Activated naive CD4-positive, alpha-beta T cell (primary cell): ENCODE measurements around the gene MIOX.

Experiments
- DNase-seq, 4 experiments: peaks; one replicate each; lab custom pipeline; 2025; lab: John Stamatoyannopoulos, UW

Gene MIOX

DNA sequence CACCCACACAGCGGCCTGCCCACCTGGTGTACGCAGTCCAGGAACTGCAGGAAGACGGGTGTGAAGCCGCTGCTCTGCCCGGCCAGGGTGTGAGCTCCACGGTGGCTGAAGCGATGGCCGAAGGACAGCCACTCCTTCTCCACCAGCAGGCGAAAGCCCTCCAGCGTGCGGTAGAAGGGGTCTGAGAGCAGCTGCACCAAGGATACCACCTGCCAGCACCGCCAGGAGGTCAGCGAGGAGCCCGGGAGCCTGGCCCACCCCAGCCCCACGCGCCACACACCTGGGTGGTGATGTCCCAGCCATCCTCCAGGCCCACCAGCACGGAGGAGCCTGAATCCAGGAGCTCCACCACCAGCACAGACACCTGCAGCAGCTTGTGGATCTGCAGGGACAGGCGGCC lies 31.5 kb upstream of the MIOX start:
- no peak for DNase-seq

DNA sequence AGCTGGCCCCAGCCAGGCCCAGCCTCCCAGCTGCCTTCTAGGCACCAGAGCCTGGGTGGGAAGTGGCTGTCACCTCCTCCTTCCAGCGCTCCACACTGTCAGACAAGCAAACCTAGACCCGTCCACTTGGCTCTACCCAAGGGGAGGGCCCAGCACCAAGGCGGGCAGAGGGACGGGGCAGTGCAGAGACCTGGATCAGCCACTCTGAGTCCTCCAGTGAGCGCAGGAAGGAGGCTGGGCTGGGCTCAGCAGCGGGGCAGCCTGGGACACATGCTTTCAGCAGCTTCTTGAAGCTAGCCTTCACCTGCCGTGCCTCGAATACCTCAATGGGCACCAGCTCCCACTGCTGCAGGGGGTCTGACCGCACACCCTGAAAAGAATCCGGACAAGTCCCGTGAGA lies 30.6 kb upstream of the MIOX start:
- no peak for DNase-seq

DNA sequence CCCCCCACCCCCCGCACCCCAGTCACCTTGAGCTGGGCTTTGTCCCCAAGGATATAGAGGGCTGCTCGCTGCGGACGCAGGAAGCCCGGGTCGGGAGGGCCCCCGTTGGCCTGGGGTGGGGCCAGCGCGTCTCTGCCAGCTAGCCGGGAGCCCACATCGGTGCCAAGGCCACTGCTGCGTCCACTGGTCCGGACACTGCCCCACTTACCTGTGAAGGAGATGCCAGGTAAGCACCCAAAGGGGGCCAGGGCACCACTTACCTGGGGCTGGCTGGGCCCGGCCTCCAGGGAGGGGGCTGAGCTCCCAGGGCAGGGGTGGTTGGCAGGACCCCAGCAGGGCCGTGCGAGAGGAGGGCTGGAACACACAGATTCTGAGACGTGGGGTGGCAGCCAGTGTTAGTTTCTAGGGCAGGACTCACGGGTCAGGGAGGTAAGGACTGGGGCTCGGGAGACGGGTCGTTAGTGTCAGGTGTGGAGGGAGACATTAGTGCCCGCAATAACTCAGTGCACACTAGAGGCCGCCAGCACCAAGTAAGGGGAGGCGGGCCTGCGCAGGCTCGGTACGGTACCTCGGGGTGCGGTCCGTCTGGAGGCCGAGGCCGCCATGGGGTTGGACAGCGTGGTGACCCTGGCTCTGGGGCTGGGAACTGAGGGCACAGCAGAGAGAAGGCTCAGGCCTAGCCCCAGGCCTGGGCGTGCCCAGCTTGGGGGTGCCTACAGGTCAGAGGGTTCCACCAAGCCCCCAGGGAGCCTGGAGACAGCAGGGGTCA lies 30.0 kb upstream of the MIOX start:
- DNase-seq: peak in 1 of 4 experiments; percentile 12

DNA sequence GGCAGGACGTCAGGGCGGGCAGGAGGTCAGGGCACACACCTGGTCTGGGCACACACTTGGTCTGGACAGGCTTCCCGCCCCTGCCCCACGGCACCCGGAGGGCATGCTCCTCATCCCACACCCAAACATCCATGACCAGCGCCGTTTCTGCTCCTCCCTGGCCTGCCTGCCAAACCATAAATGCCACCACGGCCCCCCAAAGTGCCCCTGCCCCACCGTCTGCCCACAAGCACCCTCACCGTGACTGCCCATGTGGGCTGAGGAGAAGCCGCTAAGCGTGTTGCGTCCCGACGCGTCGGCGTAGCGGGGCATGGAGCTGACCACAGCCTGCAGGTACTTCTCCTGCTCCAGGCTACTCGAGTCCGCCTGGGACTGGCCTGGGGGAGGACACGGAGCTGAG lies 27.6 kb upstream of the MIOX start:
- DNase-seq: no peak

DNA sequence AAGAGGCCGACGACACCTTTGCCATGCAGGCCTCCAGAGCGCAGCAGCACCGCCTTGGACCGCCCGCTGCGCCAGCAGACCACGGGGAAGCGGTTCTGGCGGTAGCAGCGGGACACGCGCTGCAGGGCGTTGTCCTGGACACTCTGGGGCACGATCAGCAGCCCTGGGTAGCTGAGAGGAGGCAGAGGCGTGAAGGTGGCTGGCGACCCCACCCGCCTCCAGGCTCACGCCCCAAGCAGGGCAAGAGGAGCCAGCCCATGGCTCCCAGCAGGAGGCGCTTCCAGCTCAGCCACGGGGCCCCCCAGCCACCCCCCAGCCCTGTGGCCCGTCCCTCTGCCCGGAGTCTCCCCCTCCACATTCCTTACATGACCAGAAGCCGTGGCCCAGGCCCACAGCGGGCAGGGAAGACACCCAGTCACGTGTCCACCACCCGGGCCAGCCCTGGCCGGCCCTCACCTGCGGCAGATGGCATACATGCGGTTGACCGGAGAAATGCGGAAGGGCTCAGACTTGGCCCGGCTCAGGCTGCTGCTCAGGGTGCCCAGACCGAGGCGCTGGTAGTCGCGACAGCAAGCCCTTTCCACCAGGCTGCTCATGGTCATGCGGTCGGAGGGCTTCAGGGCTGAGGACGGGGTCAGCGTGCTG lies 27.0 kb upstream of the MIOX start:
- DNase-seq: no peak

DNA sequence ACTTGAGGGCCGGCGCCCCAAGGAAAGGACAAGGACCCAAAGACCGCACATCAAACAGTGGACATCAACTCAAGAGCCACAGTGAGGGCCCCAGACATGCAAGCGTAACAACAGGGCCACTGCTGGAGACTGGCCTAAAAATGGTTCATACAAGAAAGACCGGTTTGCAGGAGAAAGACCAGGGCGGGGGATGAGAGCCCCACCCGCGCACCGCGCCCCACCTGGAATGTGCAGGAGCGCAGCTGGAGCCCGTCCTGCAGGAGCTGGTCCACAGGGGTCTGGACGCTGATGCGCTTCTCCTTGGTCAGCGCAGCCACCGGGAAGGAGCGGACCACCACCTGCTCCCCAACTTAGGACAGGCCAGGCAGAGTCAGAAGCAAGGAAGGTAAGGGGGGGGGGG lies 25.7 kb upstream of the MIOX start:
- no peak for DNase-seq

DNA sequence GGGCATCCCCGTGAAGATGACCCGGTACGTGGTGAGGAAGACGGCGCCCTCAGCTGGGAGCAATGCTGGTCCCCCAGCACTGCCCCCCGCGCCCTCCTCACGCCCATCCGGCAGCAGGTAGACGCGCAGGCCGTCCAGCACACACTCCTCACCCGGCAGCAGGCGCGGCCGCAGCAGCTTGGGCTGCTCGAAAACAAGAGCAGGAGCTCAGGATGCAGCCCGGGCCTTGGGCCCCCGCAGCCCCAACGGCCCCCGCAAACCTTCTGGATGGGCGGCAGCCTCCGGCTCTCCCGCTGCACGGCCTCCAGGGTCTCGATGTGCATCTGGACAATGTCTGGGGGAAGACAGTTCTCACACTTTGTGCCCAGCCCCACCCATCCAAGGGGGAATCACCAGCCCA lies 25.1 kb upstream of the MIOX start:
- DNase-seq: no peak

DNA sequence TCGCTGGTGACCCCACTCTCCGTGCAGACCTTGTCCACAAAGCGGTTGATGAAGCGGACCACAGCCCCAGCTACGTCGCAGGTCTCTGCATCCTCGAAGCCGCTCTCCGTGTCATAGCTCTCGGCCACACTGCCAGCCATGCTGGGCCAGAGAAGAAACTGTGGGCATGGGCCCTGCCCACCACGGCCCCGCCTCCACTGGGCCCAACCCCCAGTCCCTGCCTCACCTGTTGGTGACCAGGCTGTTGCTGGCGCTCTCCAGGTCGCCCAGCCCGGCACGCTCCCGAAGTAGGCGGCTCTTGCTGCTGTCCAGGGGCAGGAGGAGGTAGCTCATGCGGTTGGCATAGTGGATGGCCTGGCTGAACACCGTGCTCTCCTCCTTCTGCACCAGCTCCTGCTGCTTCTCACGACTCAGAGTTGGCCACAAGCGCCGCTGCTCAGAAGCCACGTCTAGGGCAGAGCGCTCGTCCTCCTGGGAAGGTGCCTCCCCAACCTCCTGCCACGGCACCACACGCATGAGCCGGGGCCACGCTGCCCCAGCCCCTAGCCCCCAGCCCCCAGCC lies 24.6 kb upstream of the MIOX start:
- no peak for DNase-seq

DNA sequence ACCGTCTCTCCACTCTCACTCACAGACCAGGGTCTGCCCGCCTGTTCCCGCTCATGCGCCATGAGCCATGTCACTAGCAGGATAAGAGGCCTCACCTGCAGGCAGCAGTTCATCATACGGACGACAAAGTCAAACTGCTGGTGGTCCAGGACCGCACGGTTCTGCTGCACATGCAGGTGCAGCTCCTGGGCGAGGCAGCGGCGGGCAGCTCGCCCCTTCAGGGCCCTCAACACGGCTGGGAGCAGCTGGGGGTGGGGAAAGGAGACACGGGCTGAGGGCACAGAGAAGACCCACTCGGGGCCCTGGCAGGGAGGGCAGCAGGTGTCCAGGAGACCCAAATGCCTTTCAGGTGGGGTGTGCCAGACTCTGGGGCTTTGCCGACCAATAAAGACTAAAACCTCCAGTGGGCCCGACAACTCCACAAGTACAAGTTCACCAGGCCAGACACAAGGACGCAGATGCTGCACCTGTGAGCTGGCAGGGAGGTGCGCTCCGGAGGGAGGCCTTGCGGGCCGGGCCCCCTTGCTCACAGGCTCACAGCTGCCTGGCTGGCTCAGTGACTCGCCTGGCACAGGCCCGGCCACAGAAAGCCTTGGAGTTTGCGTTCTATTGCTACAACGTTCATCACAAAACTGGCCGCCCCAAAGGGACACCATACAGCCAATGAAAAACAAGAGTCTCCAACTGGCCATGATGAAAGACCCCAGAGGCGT lies 23.3 kb upstream of the MIOX start:
- DNase-seq: no peak

DNA sequence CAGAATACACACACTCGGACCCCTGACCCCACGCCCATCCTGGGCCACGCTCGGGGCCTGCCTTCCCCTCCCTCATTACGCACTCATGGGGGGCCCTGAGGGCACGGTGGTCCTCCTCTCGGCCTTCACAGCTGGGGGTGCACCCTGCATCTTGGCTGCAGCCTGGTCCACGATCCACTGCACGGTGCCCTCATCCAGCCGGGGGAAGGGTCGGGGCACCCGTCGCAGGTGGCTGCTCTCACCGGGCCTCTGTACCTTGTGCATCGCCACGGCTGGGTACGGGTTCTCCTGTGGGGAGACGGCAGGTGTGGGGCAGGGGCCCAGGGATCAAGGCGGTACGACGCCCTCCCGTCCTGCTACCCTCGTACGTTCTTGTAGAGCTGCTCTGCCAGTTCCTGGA lies 22.2 kb upstream of the MIOX start:
- DNase-seq: no peak

DNA sequence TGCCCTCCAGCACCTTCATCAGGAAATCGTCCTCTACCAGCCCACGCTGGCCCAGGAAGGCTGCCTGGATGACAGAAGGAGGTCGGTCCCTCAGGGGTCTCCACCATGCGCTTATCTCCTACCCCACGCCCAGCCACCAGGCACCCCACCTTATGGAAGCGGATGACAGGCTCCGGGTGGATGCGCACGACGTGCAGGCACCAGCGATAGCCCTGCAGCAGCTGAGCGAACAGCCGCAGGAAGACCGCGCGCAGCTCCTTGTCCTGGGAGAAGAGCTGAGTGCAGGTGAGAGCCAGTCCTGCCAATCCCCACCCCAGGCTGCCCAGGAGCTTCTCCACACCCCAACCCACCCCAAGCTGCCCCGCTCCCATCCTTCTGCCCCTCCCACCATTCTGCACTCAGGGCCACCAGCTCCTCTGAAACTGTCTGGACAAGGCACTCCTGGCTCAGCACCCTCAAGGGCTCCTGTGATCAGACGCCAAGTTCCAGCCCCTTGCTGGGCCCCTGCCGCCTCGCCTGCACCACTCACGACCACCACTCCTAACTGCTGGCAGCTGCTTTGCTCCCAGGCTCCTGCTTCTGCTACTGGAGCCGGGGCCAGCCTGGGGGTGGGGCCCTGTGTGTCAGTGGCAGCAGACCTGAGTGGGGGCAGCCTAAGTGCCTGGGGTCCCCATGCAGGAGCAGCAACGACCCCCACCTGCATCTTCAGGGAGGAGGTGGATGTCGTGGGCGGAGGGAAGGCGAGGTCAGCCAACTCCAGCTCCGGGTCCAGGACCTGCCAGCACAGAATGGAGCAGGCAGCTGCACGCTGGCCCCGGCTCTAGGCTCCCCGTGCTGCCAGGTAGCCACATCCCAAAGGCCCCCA lies 21.4 kb upstream of the MIOX start:
- DNase-seq: no peak

DNA sequence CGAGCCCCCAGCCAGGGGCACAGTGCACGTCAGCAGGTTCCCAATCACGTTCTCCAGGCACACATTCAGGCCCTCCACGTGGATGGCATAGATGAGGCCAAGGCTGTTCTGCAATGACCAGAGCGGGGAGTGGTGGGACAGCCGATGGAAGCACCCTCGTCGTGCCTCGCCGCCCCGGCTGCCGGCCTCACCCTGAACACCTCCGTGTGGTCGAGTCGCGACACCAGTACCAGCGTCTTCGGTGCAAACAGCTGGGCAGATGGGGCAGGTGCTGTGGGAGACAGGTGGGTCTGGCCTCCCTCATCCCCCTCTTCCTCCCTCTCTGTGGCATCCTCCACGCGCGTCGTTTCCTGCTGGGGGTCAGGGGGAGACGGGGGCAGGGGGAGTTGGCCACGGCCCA lies 19.3 kb upstream of the MIOX start:
- DNase-seq: no peak

DNA sequence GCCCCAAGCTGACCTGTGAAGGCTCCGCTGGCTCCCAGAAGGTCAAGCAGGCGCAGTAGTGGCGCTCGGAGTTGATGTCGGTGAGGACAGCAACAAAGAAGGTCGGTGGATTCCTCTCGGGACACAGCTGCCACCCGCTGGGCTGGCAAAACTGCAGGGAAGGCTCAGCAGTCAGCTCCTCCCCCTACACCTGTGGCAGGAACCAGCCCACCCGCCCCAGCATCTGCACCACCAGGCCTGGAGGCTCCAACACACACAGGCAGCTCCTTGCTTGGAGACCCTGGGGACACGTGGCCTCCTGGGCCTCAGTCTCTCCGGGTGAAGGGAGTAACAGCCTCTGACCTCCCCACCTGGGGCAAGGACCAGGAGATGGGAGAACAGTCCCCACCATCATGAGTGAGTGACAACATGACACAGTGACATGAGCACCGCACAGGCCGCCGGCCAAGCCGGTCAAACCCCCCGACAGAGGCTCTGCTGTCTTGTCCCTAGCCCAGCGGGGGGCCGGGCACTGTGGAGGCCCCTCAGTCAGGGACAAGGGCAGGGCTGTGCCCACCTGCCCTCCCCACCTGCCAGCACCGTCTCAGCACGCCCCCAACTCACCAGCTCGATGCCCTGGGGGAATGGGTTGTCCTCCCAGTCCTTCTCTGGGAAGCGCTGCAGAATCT lies 18.8 kb upstream of the MIOX start:
- DNase-seq: no peak

DNA sequence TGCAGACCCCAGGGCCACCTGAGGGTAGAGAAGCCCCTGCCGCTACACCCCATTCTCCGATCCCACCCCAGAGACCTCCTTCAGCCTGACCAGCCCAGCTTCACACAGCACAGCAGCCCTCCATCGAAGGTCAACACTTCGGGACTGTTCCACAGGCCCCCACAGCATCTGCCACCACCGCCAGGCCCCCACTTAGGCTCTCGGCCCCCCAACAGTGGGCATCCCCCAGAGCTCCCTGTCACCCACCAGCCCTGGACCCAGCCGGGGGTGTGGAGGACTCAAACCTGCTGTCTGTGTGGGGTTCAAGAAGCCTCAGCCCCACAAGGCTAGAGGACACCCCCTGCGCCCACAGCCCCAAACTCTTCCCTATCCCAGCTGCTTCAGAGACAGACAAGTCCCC lies 18.0 kb upstream of the MIOX start:
- DNase-seq: no peak

DNA sequence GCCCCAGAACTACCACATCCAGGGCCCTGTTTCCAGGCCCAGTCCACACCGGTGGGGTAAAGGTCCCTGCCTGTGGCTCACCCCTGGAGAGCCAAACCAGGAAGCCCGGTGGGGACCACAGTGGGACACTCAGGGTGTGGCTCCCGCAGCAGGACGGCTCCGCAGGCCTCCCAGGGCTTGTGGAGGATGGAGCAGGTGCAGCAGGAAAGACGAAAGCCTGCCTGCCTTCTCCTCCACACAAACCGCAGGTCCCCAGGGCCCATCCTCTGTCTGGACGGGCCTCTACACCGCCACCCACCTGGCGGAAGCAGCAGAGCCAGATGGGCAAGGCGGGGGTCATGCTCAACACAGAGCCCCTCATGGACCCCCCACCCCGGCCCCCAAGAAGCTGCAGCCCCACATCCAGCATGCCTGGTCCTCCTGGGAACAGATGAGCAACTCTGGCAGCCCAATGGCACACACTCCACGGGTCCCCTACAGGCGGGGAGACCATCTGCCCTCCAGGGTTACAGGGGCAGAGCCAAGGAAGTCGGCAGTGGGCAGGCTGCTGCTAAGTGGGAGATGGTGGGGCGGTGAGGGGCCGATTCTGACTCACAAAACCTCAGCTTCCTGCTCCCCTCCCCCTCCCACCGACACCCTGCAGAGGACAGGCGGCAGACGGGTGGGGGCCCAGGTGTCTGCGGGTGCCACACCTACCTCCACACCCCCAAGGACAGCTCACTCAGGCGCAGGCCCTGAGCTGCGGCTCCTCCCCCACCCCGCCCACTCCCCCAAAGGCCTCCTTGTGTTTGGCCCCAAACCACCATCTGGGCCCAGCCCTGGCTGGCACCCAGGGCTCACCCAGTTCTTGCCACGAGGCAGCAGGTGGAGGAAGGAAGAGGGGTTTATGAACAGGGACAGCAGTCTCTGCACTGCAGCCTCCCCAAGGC lies 17.0 kb upstream of the MIOX start:
- DNase-seq: peak; percentile 56 to 95 (median 74)

DNA sequence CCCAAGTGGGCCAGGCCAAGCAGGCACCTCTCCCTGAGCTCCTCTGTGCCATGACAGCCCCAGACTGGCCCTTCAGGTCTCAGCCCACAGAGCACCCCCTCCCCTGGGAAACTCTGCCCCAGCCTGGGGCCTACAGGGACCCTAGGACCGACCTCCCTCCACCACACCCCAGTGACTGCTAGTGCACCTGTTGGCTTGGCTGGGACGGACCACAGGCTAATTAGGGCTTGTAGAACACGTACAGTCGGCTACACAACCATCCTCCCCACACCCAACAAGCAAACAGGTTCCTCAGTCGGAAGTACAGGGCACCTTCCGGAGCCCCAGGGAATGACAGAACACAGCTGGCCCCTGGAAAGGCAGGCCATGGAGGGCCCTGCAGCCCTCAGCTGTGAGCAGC lies 16.2 kb upstream of the MIOX start:
- DNase-seq: no peak

DNA sequence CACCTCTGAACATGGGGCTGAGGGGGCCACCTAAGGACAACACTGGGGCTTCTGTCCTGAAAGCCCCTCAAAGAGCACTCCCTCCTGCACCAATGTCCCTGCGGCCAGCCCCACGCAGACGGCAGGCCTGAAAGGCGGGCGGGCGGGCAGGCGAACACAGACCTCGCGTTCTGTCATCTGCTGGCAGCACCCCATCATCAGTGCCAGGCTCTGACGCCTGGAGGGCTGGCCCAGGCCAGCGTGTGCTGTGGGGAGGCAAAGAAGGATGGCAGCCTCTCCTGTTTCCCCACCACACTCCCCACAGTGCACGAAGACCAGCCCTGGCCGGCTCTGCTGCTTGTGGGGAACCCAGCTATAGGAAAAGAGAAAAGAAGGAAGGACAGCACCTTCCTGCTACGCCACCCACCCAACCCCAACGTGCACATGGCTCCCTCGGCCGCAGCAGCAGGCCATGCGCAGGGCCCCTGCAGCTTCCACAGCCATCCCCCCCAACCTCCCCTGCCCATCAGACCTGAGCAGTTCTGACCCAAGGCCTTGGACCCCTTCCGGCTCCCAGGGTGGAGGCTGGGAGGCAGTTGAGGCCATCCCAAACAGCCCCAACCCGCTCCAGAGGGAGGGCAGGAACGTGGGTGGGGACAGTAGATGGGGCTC lies 15.3 kb upstream of the MIOX start:
- DNase-seq: no peak

DNA sequence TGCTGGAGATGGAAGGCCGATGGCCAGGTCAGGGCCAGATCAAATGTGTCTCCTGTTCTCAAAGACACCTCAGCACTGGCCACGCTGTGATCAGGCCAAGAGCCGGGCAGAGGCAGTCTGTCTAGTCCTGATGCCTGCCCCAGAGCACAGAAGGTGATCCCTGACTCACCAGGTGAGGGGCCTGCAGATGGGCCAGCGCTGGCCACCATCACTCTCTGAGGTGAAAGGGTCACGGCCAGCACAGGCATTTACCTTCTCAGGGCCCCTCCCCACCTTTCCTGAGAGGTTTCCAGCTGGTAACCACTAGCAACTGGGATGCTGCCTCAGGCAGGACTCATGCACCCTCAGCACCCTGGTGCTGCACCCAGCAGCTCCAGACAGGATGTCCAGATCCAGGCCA lies 14.7 kb upstream of the MIOX start:
- DNase-seq: no peak

DNA sequence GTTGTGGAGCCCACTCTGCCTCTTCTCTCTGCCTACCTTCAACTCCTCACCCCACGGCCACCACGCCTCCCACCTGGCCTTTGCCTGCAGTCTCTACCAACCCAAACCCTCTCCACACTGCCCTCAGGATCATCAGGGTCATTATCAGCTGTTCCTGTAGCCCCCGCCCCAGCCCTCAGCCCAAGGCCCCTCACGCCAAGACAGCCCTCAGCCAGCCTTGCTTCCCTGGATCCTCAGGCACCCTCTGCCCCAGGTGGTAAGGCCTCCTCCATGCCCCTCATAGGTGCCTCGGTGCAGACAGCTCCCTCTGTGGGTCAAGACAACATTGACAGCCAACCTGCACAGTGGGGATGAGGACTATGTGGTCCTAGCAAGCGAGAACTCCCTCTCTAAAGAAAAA lies 13.6 kb upstream of the MIOX start:
- DNase-seq: peak in 2 of 4 experiments; percentile 14 to 32
